ENCODE data around the gene TMA16.

- TF ChIP-seq EZH2phosphoT487 (IDR thresholded peaks at IDR 0.05; ENCODE audit: borderline replicate concordance, low read length) = no peak
- TF ChIP-seq CTCF (conservative IDR thresholded peaks at IDR 0.05; ENCODE audit: low read depth, low read length) = no peak
These were observed 74.4 kb downstream of the TMA16 start for GRCh38 chr4:163568843-163569242.

Measured in PC-3 (cell line).